ENCODE results near the gene TBC1D3B. TPM values are rescaled to one million over a fixed set of nuclear protein-coding genes. Genes with fewer than 3 reads are reported as not detected.
"Not testable (repeated sequence)": the region's sequence is repeated elsewhere in the genome, so short reads cannot be mapped to it uniquely, and the experiment has no call there.

TBC1D3B gene
- total RNA-seq, result 3.3 and 9.7 TPM in 2 replicates
- 0.81 and 1.7 TPM in 2 replicates for polyA plus RNA-seq
- polyA plus RNA-seq (2011; cell fraction: cytosol; rRNA removed), result 0.99 and 1.2 TPM in 2 replicates
- 19.5 and 21.9 TPM in 2 replicates for polyA plus RNA-seq (2011; cell fraction: nucleus; rRNA removed)
- 1.2 and 2.9 TPM in 2 replicates for polyA plus RNA-seq (2012)
- 0.61 and 2.8 TPM in 2 replicates for polyA minus RNA-seq
- not detected for polyA minus RNA-seq (2011; cell fraction: cytosol; rRNA and poly(A)+ RNA removed)
- polyA minus RNA-seq (2011; cell fraction: nucleus; rRNA and poly(A)+ RNA removed), result 0.96 and 6.8 TPM in 2 replicates
- not detected for Bru-seq, nascent RNA
- BruChase-seq, experiment 1, labeled RNA remaining after a 6-hour chase, result percentile 39 among the genes with signal in this experiment
- BruChase-seq, experiment 2, labeled RNA remaining after a 2-hour chase, result percentile 32 among the genes with signal in this experiment
- long read RNA-seq, result 0 reads

GRCh38 chr17:36176536-36176935 lies at the start of gene TBC1D3B:
TBC1D3B (minus strand) TSS chr17:36176636; CDS start chr17:36175050, 1,586 bp downstream.
- dilution Hi-C loops (cut with MboI; ENCODE audit: extremely low pct_ligation_motif_present, low sequenced_read_pairs); H3K27ac ChIP-seq (ENCODE audit: insufficient read depth, low read depth, low read length); H2AFZ ChIP-seq (ENCODE audit: low read depth, low read length); H3K9ac ChIP-seq (replicated peaks; ENCODE audit: extremely low read depth, insufficient read depth, low read length); H3K27me3 ChIP-seq (ENCODE audit: control insufficient read depth in 2 of 2, insufficient read depth in 2 of 2, low read length in 2 of 2); BruUV-seq (replicated peaks); H3K4me1 ChIP-seq (ENCODE audit: control insufficient read depth, extremely low read depth, insufficient read depth, low read length); H3K4me3 ChIP-seq (replicated peaks in 1 of 3; ENCODE audit: insufficient read depth in 1 of 3, low read depth in 1 of 3, low read length in 3 of 3); POLR2A ChIA-PET; H3K4me2 ChIP-seq (ENCODE audit: insufficient read depth, low read length); H3K79me2 ChIP-seq (ENCODE audit: control insufficient read depth, insufficient read depth, low read length); H3K9me1 ChIP-seq (replicated peaks; ENCODE audit: control insufficient read depth, extremely low read depth, insufficient read depth, low read length); intact Hi-C loops (cut with micrococcal nuclease); H4K20me1 ChIP-seq (replicated peaks; ENCODE audit: control insufficient read depth, extremely low read depth, insufficient read depth, low read length); CTCF ChIA-PET; FAIRE-seq; H3K9me3 ChIP-seq (replicated peaks; ENCODE audit: control insufficient read depth, insufficient read depth, low read length); DNase-seq (ENCODE audit: low read depth, low spot score); H3K36me3 ChIP-seq (ENCODE audit: control insufficient read depth in 2 of 2, extremely low read depth in 1 of 2, insufficient read depth in 2 of 2, low read length in 2 of 2): not testable (repeated sequence)

DNA sequence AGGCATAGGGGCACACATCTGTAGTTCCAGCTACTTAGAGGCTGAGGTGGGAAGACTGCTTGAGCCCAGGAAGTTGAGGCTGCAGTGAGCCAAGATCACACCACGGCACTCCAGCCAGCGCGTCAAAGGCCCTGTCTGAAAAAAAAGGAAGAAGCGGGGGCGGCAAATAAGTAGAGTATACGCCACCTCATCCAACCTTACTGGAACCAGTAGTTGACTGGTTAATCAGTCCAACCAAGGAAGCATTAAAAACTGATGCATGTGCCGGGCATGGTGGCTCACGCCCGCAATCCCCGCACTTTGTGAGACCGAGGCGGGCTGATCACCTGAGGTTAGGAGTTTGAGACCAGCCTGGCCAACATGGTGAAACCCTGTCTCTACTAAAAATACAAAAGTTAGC lies 46.5 kb upstream of the TBC1D3B start:
- H3K9me3 ChIP-seq (replicated peaks; ENCODE audit: control insufficient read depth, insufficient read depth, low read length); H3K79me2 ChIP-seq (ENCODE audit: control insufficient read depth, insufficient read depth, low read length); DNase-seq (ENCODE audit: low read depth, low spot score); H3K27ac ChIP-seq (ENCODE audit: insufficient read depth, low read depth, low read length); POLR2A ChIA-PET; BruUV-seq (replicated peaks); H2AFZ ChIP-seq (ENCODE audit: low read depth, low read length); CTCF ChIA-PET; H3K9ac ChIP-seq (replicated peaks; ENCODE audit: extremely low read depth, insufficient read depth, low read length); intact Hi-C loops (cut with micrococcal nuclease); FAIRE-seq; dilution Hi-C loops (cut with MboI; ENCODE audit: extremely low pct_ligation_motif_present, low sequenced_read_pairs); H3K4me1 ChIP-seq (ENCODE audit: control insufficient read depth, extremely low read depth, insufficient read depth, low read length); H3K27me3 ChIP-seq (ENCODE audit: control insufficient read depth in 2 of 2, insufficient read depth in 2 of 2, low read length in 2 of 2); H3K4me2 ChIP-seq (ENCODE audit: insufficient read depth, low read length); H3K9me1 ChIP-seq (replicated peaks; ENCODE audit: control insufficient read depth, extremely low read depth, insufficient read depth, low read length); H3K36me3 ChIP-seq (ENCODE audit: control insufficient read depth in 2 of 2, extremely low read depth in 1 of 2, insufficient read depth in 2 of 2, low read length in 2 of 2); H3K4me3 ChIP-seq (replicated peaks in 1 of 3; ENCODE audit: insufficient read depth in 1 of 3, low read depth in 1 of 3, low read length in 3 of 3); H4K20me1 ChIP-seq (replicated peaks; ENCODE audit: control insufficient read depth, extremely low read depth, insufficient read depth, low read length): not testable (repeated sequence)

GRCh38 chr17:36221581-36222100 lies 45.2 kb upstream of the TBC1D3B start:
- H4K20me1 ChIP-seq (replicated peaks; ENCODE audit: control insufficient read depth, extremely low read depth, insufficient read depth, low read length); H3K79me2 ChIP-seq (ENCODE audit: control insufficient read depth, insufficient read depth, low read length); DNase-seq (ENCODE audit: low read depth, low spot score); CTCF ChIA-PET; FAIRE-seq; H3K4me2 ChIP-seq (ENCODE audit: insufficient read depth, low read length); H3K36me3 ChIP-seq (ENCODE audit: control insufficient read depth in 2 of 2, extremely low read depth in 1 of 2, insufficient read depth in 2 of 2, low read length in 2 of 2); H3K27ac ChIP-seq (ENCODE audit: insufficient read depth, low read depth, low read length); dilution Hi-C loops (cut with MboI; ENCODE audit: extremely low pct_ligation_motif_present, low sequenced_read_pairs); H3K9me3 ChIP-seq (replicated peaks; ENCODE audit: control insufficient read depth, insufficient read depth, low read length); H3K27me3 ChIP-seq (ENCODE audit: control insufficient read depth in 2 of 2, insufficient read depth in 2 of 2, low read length in 2 of 2); H3K9ac ChIP-seq (replicated peaks; ENCODE audit: extremely low read depth, insufficient read depth, low read length); H2AFZ ChIP-seq (ENCODE audit: low read depth, low read length); H3K9me1 ChIP-seq (replicated peaks; ENCODE audit: control insufficient read depth, extremely low read depth, insufficient read depth, low read length); intact Hi-C loops (cut with micrococcal nuclease); H3K4me3 ChIP-seq (replicated peaks in 1 of 3; ENCODE audit: insufficient read depth in 1 of 3, low read depth in 1 of 3, low read length in 3 of 3); BruUV-seq (replicated peaks); H3K4me1 ChIP-seq (ENCODE audit: control insufficient read depth, extremely low read depth, insufficient read depth, low read length); POLR2A ChIA-PET: not testable (repeated sequence)

GRCh38 chr17:36220737-36221580 lies 44.5 kb upstream of the TBC1D3B start:
- H3K79me2 ChIP-seq (ENCODE audit: control insufficient read depth, insufficient read depth, low read length); H3K9ac ChIP-seq (replicated peaks; ENCODE audit: extremely low read depth, insufficient read depth, low read length); POLR2A ChIA-PET; H3K27ac ChIP-seq (ENCODE audit: insufficient read depth, low read depth, low read length); dilution Hi-C loops (cut with MboI; ENCODE audit: extremely low pct_ligation_motif_present, low sequenced_read_pairs); H4K20me1 ChIP-seq (replicated peaks; ENCODE audit: control insufficient read depth, extremely low read depth, insufficient read depth, low read length); H3K27me3 ChIP-seq (ENCODE audit: control insufficient read depth in 2 of 2, insufficient read depth in 2 of 2, low read length in 2 of 2); CTCF ChIA-PET; H3K4me2 ChIP-seq (ENCODE audit: insufficient read depth, low read length); FAIRE-seq; DNase-seq (ENCODE audit: low read depth, low spot score); intact Hi-C loops (cut with micrococcal nuclease); BruUV-seq (replicated peaks); H3K9me3 ChIP-seq (replicated peaks; ENCODE audit: control insufficient read depth, insufficient read depth, low read length); H2AFZ ChIP-seq (ENCODE audit: low read depth, low read length); H3K4me3 ChIP-seq (replicated peaks in 1 of 3; ENCODE audit: insufficient read depth in 1 of 3, low read depth in 1 of 3, low read length in 3 of 3); H3K36me3 ChIP-seq (ENCODE audit: control insufficient read depth in 2 of 2, extremely low read depth in 1 of 2, insufficient read depth in 2 of 2, low read length in 2 of 2); H3K9me1 ChIP-seq (replicated peaks; ENCODE audit: control insufficient read depth, extremely low read depth, insufficient read depth, low read length); H3K4me1 ChIP-seq (ENCODE audit: control insufficient read depth, extremely low read depth, insufficient read depth, low read length): not testable (repeated sequence)

Measured in endothelial cell of umbilical vein (primary cell).